Stimulated activated CD4-positive, alpha-beta T cell treated with anti-CD3 and anti-CD28 coated beads, Interleukin-12 subunit alpha, Interleukin-12 subunit beta, amount 100 ng/mL, for 24 hours (primary cell): ENCODE results near the gene LCAT.
"Not testable (repeated sequence)": the region's sequence is repeated elsewhere in the genome, so short reads cannot be mapped to it uniquely, and the experiment has no call there.

Experiments
- DNase-seq, 2 experiments: peaks; one replicate each; pipeline ENCODE4 v3.0.0-alpha.2; 2020; ENCODE audit warnings: low read depth in 2 of 2

Gene LCAT

DNA sequence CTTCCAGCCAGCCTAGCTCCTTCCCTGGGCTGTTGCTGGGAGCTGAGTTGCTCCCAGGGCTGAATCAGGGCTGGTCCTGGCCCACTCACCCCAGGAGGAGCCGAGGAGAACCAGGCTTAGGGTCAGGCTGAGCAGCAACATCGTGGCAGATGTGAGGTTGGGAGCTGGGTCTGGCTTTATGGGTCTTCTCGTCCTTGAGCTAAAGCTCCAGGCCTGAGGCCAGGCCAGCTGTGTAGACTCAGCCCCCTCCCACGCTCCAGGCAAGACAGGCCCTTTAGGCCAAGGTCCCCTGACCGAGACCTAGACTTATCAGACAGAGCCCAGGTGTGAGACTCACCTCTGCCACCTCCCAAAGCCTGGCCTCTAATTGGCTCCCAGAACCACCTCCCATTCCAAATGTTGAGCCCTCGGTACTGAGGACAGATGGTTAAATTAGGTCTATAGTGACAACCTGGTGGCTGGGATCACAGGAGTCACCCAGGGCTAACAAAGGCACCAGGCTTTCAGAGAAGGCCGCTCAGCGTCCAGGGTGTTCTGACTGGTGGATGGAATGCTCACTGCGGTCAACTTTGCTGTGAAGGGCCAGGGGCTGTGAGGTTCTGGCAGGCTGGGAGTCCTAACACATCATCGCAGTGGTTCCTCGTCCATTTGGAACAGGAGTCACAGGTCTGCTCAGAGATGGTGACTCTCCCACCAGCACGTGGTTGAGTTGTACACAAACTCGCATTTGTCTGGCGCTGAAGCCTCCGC is 12.0 kb downstream of the LCAT start, which contains the start of gene CTRL:
CTRL (minus strand) TSS at position 151 of the 750 bp plus-strand sequence; CDS start at position 141, 10 bp downstream.
- DNase-seq = no peak

- DNase-seq = no peak
Observed at GRCh38 chr16:67930678-67931211, 13.2 kb downstream of the LCAT start.

GRCh38 chr16:67930191-67930590 is 13.7 kb downstream of the LCAT start:
- DNase-seq = no peak

DNA sequence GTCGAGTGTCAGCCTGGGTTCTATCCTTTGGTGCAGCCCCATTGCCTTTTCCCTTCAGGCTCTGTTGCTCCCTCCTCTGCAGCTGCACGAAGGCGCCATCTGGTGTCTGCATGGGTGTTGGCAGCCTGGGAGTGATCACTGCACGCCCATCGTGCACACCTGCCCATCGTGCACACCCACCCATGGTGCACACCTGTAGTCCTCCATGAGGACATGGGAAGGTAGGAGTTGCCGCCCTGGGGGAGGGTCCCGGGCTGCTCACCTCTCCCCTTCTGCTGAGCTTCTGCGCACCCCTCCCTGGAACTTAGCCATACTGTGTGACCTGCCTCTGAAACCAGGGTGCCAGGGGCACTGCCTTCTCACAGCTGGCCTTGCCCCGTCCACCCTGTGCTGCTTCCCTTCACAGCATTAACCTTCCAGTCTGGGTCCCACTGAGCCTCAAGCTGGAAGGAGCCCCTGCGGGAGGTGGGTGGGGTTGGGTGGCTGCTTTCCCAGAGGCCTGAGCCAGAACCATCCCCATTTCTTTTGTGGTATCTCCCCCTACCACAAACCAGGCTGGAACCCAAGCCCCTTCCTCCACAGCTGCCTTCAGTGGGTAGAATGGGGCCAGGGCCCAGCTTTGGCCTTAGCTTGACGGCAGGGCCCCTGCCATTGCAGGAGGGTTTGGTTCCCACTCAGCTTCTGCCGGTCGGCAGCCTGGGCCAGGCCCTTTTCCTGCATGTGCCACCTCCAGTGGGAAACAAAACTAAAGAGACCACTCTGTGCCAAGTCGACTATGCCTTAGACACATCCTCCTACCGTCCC is 15.2 kb downstream of the LCAT start:
- peak; percentile 59 to 69 for DNase-seq

DNA sequence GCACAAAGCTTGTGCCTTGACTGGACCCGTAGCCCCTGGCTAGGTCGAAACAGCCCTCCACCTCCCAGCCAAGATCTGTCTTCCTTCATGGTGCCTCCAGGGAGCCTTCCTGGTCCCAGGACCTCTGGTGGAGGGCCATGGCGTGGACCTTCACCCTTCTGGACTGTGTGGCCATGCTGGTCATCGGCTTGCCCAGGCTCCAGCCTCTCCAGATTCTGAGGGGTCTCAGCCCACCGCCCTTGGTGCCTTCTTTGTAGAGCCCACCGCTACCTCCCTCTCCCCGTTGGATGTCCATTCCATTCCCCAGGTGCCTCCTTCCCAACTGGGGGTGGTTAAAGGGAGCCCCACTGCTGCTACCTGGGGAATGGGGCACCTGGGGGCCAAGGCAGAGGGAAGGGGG is 15.8 kb downstream of the LCAT start:
- DNase-seq = no peak

DNA sequence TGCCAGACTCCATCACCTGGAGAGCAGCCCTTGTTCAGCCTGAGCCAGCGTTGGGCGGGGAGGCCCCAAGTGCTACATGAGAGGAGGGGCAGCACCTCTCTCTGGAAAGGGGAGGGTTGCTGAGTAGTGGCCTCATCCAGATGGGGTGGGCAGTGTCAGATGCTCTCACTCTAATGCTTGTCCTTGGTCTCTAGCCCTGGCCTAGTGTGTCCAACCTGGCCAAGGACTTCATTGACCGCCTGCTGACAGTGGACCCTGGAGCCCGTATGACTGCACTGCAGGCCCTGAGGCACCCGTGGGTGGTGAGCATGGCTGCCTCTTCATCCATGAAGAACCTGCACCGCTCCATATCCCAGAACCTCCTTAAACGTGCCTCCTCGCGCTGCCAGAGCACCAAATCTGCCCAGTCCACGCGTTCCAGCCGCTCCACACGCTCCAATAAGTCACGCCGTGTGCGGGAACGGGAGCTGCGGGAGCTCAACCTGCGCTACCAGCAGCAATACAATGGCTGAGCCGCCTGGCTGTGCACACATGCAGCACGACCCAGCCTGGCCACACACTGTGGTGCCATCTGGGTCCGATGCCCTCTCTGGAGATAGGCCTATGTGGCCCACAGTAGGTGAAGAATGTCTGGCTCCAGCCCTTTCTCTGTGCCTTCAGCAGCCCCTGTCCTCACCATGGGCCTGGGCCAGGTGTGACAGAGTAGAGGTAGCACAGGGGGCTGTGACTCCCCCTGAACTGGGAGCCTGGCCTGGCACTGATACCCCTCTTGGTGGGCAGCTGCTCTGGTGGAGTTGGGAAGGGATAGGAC is 16.6 kb downstream of the LCAT start:
- no peak for DNase-seq

DNA sequence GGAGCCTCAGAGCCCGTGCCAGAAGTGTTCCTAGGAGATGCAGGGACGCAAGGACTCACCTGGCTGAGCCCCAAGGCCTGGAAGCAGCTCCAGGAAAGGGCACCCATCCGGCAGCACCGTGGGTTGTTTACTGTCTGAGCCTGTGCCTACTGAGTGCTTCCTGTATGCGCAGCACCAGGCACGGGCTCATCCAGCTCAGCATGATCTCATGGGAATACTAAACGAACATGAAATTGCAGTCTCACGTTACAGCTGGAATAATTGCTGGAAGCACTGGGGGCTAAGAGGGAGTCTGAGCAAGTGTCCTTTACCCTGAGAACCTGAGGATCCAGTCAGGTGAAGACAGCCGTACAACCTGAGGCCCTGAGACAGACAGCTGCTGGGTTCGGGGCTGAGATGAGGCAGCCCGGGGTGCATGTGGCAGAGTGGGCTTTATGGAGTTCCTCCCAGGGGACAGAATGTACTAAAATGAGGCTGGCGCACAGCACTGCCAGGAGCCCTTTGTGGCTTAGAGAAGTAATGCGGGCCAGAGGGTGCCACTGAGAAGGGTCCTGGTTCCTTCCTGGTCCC is 17.7 kb downstream of the LCAT start:
- DNase-seq = no peak

DNA sequence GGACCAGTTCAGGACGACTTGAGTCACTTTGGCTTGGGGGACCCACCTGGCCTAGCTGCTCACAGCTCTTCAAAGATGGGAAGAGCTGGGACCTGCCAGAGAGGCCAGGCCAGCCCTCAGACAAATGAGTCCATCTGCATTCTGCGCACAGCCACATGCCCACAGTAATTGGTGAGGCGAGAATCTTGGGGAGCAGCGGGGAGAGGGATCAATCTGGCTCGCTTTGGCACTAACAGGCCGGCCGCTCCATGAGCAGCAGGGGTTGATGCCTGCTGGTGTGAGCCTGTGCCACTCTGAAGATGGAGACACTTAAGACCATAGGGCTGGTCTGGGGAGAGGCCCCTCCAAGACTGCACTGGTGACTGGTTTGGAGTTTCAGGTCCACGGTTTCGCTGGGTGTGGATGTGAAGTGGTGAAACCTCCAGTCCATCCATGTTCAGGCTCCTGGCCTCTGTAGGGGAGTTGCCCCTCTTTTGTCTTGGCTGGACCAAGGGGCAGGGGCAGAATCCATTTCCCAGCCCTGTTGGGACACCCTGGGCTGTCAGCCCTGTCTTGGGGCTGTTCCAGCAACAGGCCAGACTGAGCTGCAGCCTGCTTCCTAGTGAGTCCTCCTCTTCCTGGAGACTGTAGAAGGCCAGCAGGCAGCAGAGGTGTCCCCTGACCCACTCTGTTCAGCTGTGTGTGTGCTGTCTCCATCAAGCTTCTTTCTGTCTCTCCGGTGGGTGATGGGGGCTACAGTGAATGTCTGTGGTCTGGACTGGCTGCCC is 19.6 kb downstream of the LCAT start:
- DNase-seq = no peak

- DNase-seq = no peak
Observed at GRCh38 chr16:67923414-67924116, 20.4 kb downstream of the LCAT start.

DNA sequence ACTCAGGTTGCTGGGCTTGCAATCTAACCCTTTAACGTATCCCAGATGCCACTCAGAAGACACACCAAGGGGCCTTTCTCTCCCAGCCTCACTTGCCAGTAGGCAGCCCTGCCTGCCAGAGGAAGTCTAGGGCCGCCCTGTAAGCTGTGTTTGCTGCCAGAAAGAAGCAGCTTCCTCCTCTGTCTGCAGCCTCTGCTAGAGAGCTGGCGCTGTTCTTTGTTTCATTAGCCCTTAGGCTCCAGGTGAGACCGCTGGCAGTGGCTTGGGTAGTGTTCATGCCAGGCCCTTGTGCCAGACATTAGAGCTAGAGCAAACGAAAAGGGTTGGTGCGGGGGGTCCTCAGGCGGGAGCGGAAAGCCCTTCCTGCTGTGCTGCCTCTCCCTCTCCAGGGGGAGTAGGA is 21.2 kb downstream of the LCAT start:
- DNase-seq = no peak

- DNase-seq = no peak
Observed at GRCh38 chr16:67922221-67922620, 21.7 kb downstream of the LCAT start.

DNA sequence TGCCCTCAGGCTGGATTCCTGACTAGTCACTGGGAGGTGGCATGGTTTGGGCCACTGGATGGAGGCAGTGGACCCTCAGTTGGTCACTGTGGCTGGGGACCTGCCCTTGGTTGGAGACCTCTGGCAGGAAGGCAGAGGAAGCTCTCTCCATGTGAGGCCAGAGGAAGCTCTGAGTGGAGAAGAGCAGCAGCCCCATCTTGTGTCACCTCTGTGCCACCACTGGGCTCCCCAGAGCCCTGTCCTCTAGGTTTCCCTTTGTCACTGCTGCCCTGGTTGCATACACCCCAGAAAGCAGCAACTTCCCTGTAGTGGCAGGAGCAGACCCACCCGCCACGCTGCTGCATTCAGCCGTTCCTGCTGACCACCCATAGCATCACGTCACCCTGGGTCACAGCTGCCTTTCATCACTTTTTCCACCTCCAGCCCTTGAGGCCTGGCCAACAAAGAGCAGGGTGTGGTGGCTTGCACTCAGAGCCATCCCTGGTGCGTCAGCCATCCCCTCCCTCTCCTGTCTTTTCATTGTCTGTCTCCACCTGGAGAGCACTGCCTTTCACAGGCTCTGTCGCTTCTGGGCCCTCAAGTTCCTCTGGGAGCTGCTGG is 24.2 kb downstream of the LCAT start:
- no peak for DNase-seq

DNA sequence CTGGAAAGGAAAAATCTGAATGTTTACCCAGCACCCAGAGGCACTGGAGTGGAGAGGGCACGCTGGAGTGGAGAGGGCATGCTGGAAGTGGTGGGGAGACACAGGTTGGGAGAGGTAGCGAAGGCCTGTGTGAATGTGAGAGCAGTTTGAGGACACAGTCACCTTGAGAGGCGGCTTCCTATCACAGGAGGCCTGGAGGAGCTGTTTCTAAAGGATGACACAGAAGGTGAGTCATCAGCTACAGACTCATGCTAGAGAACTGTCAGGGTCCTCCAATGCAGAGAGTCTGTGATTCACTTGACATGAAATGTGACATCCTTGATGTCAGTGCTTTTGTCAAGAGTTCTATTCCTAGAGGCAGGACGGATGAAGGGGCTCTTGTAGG is 26.1 kb downstream of the LCAT start:
- DNase-seq = no peak

DNA sequence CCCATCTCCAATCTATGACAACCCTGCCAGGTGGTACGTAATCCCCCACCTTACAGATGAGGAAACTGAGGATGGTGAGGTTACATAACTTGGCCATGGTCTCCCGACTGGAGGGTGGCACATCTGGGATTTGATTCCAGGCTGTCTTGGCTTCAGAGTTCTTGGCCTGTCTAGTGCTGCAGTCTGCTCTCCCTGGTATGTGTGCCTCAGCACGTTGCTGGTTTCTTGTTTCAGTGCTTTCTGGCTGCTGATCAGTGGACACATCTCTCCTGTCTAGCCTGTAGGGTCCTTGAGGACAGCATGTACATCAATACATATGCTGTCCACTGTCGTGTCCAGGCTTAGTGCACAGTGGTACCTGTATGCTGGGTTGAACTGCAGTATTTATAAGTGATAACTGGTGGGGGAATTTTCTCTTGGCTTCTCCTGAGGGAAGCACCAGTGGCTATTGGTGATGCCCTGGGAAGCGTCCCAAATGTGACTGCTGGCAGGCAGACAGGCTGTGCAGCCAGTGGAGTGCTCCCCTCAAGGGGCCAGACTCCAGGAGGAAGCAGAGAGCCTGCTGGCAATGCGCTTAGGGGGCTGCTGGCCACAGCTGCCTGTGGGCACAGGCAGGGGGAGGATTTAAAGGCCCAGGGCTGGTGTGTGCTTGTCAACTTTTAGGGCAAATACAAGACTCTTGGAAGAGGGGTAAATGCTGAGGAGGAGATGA is 26.6 kb downstream of the LCAT start:
- DNase-seq = no peak

- no peak for DNase-seq
Observed at GRCh38 chr16:67915831-67916723, 27.8 kb downstream of the LCAT start.

DNA sequence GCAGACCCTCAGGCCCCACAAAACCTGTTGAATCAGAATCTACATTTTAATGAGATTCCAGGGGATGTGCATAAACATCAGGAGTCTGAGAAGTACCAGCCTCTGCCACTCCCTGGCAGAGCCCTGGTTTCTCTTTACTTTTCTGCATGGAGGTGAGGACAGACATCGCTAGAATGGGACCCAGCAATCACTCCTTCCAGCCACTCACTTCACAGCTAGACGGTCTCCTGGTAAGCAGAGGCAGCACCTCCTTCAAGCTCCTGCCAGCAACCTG is 28.5 kb downstream of the LCAT start:
- DNase-seq = not testable (repeated sequence)

- no peak for DNase-seq
Observed at GRCh38 chr16:67914758-67915495, 29.0 kb downstream of the LCAT start.

GRCh38 chr16:67910158-67910557 is 33.8 kb downstream of the LCAT start:
- DNase-seq = no peak
